G401 (cell line): Measurements from ENCODE around the gene ALDH3A1. TPM values are rescaled to one million over a fixed set of nuclear protein-coding genes. Genes with fewer than 3 reads are reported as not detected.

Source experiments
- DNase-seq: peaks from one replicate; pipeline ENCODE4 v3.0.0-alpha.2; 2015; ENCODE audit warnings: low spot score
- in situ Hi-C: cut with HindIII; loops from 2 replicates; pipeline ENCODE4 v1.10.0; 2016; ENCODE audit warnings: low sequenced_read_pairs, mixed read lengths
- total RNA-seq: library from RNA; depleted of rRNA; stranded (reverse); fragments of >200 nt; shearing (Covaris generic); gene quantifications from 2 replicates; pipeline ENCODE4 v1.2.3, GENCODE V29; 2014; rRNA removed

The ALDH3A1 gene
- total RNA-seq, 1 experiment from 2014 or later = not detected

DNA sequence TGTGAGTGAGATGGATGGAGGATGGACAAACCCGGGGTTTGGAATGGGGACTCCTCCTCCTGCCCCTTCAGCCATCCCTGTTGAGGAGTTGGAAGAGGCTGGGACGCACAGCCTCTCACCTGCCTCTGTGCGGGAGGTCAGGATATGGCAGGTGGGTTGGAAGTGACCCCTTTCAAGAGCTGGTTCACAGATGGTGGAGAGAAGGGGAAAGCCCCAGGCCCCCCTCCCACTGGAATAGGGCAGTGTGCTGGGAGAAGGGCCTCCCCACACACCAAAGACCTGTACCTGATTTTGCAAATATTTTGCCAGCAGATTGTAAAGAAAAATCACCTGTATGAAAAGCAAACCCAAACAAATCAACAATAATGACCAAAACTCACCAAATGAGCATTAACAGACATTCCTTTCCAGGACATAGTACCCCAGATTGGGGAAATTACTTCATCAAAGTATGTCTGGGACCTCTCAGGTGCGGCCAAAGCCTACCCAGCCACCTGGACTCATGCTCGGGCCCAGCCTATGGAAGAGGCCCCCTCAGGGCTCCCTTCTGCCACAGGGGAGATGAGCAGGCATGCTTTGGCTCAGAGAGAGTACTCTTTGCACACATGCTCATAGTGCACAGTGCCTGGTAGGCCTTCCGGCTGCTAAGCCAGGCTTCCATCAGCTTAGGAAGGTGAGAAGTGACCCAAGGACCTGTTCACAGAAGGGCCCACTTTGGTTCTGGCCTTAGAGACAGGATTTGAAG lies 39.5 kb downstream of the ALDH3A1 start:
- DNase-seq = no peak
- in situ Hi-C loops = no loop called here

DNA sequence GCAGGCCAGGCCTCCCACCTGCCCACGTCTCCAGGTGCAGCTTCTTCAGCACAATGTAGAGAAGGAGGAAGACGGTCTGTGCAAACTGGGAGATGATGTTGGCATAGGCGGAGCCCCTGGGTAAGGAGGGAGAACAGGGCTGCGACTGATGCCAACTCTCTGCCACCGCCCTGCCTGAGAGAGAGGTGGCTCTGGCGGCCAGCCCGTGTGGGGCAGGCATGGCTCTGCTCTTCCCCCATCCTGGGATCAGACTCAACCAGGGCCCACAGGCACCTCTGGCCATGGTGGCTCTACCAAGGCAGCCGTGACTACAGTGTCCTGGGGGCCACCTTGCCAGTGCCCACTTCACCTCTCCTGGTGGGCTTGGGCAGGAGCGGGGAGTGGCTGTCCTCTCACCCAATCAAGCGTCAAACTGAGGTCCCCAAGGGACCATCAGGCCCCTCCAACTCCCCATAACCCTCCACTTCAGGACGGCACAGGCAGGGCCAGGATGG lies 40.3 kb downstream of the ALDH3A1 start:
- no peak for DNase-seq
- in situ Hi-C loops = no loop called here

DNA sequence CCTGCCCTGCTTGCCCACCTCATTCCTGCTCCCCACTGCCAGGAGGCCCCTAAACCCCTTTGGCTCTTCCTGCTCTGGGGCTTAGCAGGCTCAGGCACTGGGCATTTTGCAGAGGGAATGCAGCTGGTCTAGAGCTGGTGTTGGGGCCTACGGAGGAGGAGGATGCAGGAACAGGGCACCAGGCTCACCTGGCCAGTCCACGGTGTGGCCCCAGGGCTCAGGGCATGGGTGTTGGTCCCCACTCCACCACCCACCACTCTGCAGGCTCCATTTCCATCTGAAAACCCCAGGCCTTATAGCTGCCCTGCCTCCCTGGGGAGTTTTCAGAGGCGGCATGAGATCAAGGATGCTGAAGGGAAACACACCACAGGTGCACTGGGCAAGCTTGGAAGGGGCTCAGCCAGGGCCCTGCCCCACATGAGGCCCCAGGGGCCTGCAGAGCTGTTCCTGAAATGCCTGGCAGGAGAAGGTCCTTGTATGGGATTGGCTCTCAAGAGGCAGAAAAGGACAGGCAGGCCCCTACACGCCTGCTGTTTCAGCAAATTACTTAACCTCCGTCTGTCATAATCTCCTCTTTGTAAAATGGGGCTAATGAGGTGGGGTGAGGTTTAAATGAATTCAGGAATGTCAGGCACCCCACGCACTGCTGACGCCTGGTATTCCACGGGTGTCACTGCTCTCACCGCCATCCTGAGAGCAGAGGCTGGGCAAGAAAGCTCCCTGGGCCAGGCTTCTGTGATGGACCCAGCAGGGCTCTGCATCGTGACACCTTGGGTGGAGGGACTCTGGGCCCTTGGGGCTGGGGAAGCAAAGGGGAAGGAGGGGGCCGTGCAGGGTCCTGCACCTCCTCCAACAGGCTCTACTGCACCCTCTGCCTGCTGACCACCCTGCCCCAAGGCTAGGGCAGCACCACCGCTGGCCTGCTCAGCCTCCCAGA lies 41.0 kb downstream of the ALDH3A1 start:
- DNase-seq = no peak
- in situ Hi-C loops = no loop called here

DNA sequence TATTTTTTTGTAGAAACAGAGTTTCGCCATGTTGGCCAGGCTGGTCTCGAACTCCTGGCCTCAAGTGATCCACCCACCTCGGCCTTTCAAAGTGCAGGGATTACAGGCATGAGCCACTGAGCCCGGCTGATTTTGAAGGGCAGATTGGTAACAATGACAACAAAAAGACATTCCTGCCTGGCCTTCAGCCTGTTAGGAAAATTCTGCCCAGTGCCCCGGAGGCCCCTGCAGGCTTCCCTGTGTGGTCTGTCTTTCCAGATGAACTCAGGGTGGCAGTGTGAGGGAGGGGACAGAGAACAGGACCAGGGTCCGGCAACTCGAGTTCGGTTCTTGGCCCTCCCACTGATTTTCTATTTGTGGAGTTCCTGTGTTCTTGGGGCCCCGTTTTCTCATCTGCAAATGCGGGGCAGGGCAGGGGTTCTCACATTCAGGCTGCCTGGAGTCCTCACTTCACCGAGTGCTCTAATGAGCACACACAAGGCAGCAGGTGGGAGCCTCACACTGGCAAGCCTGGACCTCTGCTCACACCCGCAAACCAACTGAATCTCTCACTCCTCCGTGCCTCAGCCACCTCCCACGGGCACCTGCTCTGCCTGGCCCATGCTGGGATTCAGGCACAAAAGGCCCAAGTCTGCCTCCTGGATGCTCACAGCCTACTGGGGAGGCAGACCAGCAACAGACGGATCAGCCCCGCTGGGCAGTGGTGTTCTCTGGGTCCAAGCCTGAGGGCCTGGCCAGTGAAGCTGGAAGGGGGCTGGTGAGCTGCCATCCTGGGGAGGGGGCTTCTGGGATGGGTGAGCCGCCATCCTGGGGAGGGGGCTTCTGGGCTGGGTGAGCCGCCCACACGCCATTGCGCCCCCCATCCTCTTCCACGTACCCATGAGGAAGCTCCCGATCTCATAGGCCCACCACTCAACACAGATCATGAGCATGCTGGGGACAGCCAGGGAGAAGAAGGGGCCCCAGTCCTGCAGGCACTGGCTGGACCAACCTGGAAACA lies 42.0 kb downstream of the ALDH3A1 start:
- in situ Hi-C loops = no loop called here
- no peak for DNase-seq

DNA sequence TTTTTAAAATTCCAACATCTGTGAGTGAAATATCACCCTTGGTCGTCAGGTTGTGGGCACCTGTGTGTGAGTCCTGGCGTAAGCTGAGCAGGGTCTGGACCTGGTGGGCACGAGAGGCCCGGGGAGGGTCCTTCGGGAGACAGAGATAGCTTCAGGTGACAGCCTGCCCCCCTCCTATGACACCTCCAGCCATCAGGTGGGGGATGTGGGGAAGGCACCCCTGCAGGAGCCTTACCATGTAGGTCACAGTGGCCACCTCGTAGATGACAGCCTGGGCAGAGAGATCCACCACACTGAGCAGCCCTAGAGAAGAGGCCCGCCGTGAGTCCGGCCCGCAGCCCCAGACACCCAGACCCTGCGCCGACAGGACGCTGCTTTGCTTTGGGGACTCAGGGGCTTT lies 42.9 kb downstream of the ALDH3A1 start:
- DNase-seq = no peak
- in situ Hi-C loops = no loop called here

DNA sequence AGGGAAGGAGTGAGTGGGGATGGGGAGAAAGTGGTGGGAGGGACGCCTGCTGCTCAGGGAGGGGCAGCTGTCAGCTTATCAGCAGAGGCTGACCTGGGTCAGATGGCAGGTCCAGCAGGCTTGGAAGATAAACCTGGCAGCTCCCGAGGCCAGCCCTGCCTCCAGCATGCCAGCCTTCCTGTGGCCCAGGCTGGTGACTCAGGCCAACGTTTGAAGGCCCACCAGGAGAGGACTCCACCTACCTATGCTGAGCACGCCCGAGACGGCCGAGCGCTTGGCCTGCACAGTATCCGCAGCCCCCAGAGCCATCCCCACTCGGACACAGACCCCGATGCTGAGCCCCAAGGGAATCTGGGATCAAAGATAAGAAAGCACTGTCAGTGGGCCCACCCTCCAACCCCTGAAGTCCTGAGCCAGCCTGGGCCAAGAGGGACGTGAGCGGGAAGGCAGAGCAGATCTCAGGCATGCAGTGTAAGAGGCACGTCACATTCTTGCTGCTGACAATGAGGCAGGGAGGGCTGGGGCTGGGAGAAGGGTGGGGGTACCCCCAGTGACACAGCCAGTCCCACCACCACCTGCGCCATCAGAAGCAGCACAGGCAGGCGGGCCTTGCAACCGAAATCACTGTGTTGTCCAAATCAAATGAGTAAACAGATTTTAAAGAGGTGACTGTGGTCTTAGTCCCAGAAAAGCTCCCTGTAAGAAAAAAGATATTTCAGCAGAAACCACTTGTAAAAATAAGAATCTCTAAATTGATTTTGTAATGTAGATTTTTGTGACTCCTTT lies 44.1 kb downstream of the ALDH3A1 start:
- no peak for DNase-seq
- in situ Hi-C loops = no loop called here

DNA sequence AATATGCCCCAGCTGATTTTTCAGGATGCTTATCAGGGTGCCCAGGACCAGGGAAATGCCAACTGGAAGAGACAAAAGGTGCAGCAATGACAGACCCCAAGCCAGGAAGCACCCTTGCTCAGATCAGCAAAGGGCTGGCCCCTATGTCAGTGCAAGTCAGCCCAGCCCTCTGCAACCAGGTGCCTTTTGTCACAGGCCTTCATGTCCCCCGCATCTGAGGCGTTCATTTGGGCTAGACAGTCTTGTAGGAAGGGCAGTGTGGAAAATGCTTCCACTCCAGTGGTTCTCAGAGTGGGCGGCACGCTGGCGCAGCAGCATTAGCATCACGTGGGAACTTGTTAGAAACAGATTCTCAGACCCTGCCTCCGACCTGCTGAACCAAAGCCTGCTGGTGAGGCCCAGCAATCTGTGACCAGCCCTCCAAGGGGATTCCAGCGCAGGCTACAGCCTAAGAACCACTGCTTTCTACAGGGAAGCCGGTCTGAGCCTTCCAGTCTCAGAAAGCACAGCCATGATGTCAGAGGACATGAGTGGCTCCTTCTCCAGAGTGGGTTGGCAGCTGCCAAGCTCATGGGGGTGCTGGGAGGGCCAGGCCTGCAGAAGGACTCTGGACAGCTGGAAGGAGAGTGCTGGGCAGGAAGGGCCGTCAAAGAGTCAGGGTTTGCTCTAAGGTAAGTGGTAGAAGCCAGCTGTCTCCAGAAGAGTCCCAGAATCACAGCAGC lies 44.8 kb downstream of the ALDH3A1 start:
- in situ Hi-C loops = no loop called here
- DNase-seq = no peak

DNA sequence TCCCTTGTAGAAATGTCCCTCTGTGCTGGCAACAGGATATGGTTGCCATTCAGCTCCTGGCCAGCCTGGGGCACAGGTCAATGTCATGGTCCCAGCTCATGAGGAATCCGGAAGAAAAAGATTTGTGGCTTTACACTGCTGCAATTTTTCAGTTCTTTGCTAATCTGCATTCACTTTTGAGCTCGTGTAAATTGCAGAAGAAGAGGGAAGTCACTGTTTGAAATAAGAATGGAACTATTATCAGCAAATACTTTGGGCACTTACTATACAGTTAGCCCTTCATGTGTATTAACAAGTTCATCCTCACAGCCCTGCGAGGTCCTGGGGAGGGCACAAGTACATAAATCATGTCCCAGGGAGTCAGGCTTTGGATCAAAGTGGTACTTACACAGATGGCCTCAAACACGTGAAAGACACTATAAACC lies 45.9 kb downstream of the ALDH3A1 start:
- no peak for DNase-seq
- in situ Hi-C loops = no loop called here

Other genes starting within 250 kb of the ALDH3A1 start
- gene SLC47A1, start 214.4 kb downstream of the ALDH3A1 start, total RNA-seq = 2.6 and 4.5 TPM in 2 replicates
- 84.2 and 111 TPM in 2 replicates for gene ALDH3A2, start 99.5 kb downstream of the ALDH3A1 start, total RNA-seq
- gene SLC47A2, start 31.7 kb downstream of the ALDH3A1 start, total RNA-seq = not detected in 2 replicates
- gene ULK2, start 119.6 kb upstream of the ALDH3A1 start, total RNA-seq = 8.6 and 30.7 TPM in 2 replicates
- gene AKAP10, start 229.5 kb upstream of the ALDH3A1 start, total RNA-seq = 11.7 and 32.4 TPM in 2 replicates